ENCODE measurements around the gene AFAP1L1.

Gene AFAP1L1

DNA sequence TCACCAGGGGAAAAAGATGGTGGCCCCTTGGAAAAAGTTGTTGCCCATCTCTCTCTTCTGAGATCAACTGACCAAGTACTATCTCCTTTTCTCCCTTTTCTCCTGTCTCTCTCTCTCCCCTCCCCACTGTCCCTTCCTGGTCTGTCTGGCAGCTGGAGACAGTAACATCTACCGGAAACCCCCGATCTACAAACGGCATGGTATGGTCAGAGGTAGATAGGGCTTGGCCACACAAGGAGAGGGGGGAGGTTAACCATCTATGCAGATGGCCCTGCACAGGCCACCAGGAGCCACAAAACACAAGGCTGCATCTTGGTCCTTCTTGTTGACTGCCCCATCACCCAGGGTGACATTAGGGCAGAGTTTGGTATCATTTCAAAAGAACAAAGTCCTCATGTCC lies 29.3 kb upstream of the AFAP1L1 start:
- Histone ChIP-seq H3K36me3 (no peaks in the 10 kb centered on the region), H3K9me3 (no peaks in the 10 kb centered on the region), H3K4me3 (ENCODE audit: low read depth, low read length) (no peak overlapping the region), H3K27me3 (no peaks in the 10 kb centered on the region; the same call in none of the 2 replicates), H3K4me1 (no peaks in the 10 kb centered on the region)
- TF ChIP-seq, protein P1, sequence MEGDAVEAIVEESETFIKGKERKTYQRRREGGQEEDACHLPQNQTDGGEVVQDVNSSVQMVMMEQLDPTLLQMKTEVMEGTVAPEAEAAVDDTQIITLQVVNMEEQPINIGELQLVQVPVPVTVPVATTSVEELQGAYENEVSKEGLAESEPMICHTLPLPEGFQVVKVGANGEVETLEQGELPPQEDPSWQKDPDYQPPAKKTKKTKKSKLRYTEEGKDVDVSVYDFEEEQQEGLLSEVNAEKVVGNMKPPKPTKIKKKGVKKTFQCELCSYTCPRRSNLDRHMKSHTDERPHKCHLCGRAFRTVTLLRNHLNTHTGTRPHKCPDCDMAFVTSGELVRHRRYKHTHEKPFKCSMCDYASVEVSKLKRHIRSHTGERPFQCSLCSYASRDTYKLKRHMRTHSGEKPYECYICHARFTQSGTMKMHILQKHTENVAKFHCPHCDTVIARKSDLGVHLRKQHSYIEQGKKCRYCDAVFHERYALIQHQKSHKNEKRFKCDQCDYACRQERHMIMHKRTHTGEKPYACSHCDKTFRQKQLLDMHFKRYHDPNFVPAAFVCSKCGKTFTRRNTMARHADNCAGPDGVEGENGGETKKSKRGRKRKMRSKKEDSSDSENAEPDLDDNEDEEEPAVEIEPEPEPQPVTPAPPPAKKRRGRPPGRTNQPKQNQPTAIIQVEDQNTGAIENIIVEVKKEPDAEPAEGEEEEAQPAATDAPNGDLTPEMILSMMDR (IDR thresholded peaks at IDR 0.05; ENCODE audit: low read depth, low read length), result no peak
- no peak for DNase-seq

DNA sequence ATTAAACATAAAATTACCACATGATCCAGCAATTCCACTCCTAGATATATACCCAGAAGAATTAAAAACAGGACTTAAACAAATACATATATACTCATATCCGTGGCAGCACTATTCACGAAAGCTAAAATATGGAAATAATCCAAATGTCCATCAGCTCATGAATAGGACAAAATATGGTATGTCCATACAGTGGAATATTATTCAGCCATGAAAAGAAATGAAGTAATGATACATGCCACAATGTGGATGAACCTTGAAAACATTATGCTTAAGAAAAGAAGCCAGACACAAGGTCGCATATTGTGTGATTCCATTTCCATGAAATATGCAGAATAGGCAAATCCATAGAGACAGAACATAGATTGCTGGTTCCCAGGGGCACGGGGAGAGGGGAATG lies 24.8 kb upstream of the AFAP1L1 start:
- H3K36me3 ChIP-seq, result no peaks in the 10 kb centered on the region
- no peaks in the 10 kb centered on the region; the same call in 1 of the 2 replicates for H3K27me3 ChIP-seq
- H3K4me1 ChIP-seq, result no peaks in the 10 kb centered on the region
- TF ChIP-seq, protein P1 (IDR thresholded peaks at IDR 0.05; ENCODE audit: low read depth, low read length), result no peak
- H3K9me3 ChIP-seq, result no peaks in the 10 kb centered on the region
- DNase-seq, result no peak
- H3K4me3 ChIP-seq (ENCODE audit: low read depth, low read length), result no peak overlapping the region

DNA sequence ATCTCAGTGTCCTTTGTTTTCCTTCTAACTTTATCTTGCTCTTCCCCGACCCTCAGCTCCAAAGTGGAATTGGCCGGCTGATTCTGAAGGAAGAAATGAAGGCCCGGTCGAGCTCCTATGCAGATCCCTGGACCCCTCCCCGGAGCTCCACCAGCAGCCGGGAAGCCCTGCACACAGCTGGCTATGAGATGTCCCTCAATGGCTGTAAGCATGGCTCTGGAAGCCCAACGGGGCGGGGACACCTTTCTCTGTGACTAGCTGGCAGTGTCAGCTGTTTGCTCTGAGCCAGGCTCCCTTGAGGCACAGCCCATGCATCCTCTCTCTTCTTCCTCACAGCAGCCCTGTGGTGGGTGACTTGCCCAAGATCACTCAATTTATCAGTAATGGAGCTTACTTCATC lies 23.9 kb upstream of the AFAP1L1 start:
- TF ChIP-seq, protein P1 (IDR thresholded peaks at IDR 0.05; ENCODE audit: low read depth, low read length), result no peak
- DNase-seq, result no peak
- Histone ChIP-seq H3K27me3 (no peaks in the 10 kb centered on the region; the same call in 1 of the 2 replicates), H3K36me3 (no peaks in the 10 kb centered on the region), H3K4me3 (ENCODE audit: low read depth, low read length) (no peak overlapping the region), H3K9me3 (no peaks in the 10 kb centered on the region), H3K4me1 (no peaks in the 10 kb centered on the region)

DNA sequence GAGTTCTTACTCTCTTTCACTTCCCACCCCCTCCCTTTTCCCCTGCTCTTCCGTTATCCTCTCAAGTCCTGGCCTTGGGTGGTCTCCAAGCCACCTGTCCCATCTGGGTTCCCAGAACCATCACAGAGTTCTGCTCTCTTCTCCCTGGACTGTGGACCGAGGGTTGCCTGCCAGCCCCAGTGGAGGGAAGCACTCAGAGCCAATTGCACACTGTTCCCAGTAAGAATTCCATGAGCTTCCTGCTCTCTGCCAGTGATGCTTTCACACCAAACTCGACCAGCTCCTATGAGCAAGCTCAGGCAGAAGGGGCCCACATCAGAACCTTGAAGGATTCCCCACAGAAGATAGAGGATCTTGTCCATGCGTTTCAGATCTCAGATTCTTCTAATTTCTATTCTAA lies 20.1 kb upstream of the AFAP1L1 start:
- Histone ChIP-seq H3K9me3 (no peaks in the 10 kb centered on the region), H3K4me3 (ENCODE audit: low read depth, low read length) (no peak overlapping the region), H3K27me3 (no peaks in the 10 kb centered on the region), H3K36me3 (no peaks in the 10 kb centered on the region), H3K4me1 (no peaks in the 10 kb centered on the region)
- no peak for DNase-seq
- TF ChIP-seq, protein P1 (IDR thresholded peaks at IDR 0.05; ENCODE audit: low read depth, low read length), result no peak

DNA sequence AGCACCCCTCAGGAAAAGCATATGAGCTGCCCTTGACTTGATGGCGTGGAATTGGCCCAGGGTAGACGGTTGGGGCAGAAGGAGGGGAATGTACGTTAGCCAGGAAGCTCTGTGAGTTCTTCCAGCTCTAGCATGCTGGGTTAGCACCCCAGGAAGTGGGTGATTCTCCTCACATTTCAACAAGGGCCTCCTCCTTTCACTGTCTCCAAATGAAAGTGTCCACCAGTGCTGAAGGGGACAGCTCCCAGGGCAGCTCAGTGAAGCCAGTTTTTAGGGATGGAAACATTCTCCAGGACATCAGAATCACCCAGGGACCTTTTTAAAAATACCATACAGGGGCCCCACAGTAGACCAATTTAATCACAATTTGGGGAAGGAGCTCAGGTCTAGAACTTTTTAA lies 17.2 kb upstream of the AFAP1L1 start:
- no peak overlapping the region for H3K4me3 ChIP-seq (ENCODE audit: low read depth, low read length)
- H3K27me3 ChIP-seq, result no peaks in the 10 kb centered on the region
- TF ChIP-seq, protein P1 (IDR thresholded peaks at IDR 0.05; ENCODE audit: low read depth, low read length), result no peak
- H3K4me1 ChIP-seq, result no peaks in the 10 kb centered on the region
- no peak for DNase-seq
- H3K9me3 ChIP-seq, result no peaks in the 10 kb centered on the region
- H3K36me3 ChIP-seq, result no peaks in the 10 kb centered on the region

DNA sequence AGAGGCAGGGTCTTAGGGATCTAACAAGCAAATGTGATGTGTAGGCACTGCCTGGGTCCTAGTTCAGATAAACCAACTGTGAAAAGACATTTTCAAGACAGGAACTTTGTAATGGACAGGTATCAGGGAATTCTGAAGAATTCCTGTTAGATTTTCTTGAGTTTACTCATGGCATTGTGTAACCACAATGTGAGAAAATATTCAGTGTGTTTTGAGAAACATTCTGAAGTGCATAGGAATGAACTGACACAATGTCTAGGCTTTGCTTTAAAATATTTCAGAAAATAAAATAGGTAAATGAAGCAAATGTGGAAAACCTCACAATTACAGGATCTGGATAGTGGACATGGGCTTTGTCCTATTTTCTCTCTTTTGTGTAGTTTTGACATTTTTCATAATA lies 15.2 kb upstream of the AFAP1L1 start:
- no peaks in the 10 kb centered on the region for H3K9me3 ChIP-seq
- H3K27me3 ChIP-seq, result no peaks in the 10 kb centered on the region
- H3K4me3 ChIP-seq (ENCODE audit: low read depth, low read length), result no peak overlapping the region
- no peaks in the 10 kb centered on the region for H3K4me1 ChIP-seq
- no peak for DNase-seq
- TF ChIP-seq, protein P1 (IDR thresholded peaks at IDR 0.05; ENCODE audit: low read depth, low read length), result no peak
- H3K36me3 ChIP-seq, result no peaks in the 10 kb centered on the region
